ENCODE data around the gene DVL2.

- TF ChIP-seq CTCF (IDR thresholded peaks at IDR 0.05) (no peak), POLR2A (IDR thresholded peaks at IDR 0.05; ENCODE audit: low read depth) (no peak), EP300 (IDR thresholded peaks at IDR 0.05) (no peak)
Measured at GRCh38 chr17:7243453-7243729, 9.1 kb upstream of the DVL2 start.
